Ascending aorta (tissue), 2 donors: ENCODE results near the gene MEGF10. TPM values are rescaled to one million over a fixed set of nuclear protein-coding genes. Genes with fewer than 3 reads are reported as not detected.

Source experiments
- DNase-seq, 2 donors: peaks; one replicate each; pipeline ENCODE4 v3.0.0-alpha.2; 2019; ENCODE audit warnings: low spot score in 2 of 2
- H3K27ac ChIP-seq, 2 donors: fragments of 200-600 bp; sonication (generic); one replicate each; pipeline ENCODE4 v1.5.1; 2016 to 2017; ENCODE audit warnings: mild to moderate bottlenecking in 1 of 2
- H3K27me3 ChIP-seq: fragments of 200-600 bp; sonication (generic); one replicate; pipeline ENCODE4 v1.5.1; 2017
- H3K36me3 ChIP-seq, 2 donors: fragments of 200-600 bp; sonication (generic); one replicate each; pipeline ENCODE4 v1.5.1; 2016
- H3K4me1 ChIP-seq, 2 donors: fragments of 200-600 bp; sonication (generic); one replicate each; pipeline ENCODE4 v1.5.1; 2016 to 2017; ENCODE audit warnings: mild to moderate bottlenecking in 1 of 2
- H3K4me3 ChIP-seq, 2 donors: fragments of 200-600 bp; sonication (generic); one replicate each; pipeline ENCODE4 v1.5.1; 2016 to 2017; ENCODE audit warnings: mild to moderate bottlenecking in 1 of 2
- H3K9me3 ChIP-seq, 2 donors: fragments of 200-600 bp; sonication (generic); one replicate each; pipeline ENCODE4 v1.5.1; 2016
- CTCF ChIP-seq, 3 experiments: fragments of 200-600 bp in 2 of 3; fragments of 450-650 bp in 1 of 3; sonication (generic) in 2 of 3; IDR thresholded peaks; one replicate each; pipeline ENCODE4 v1.5.1; 2016 to 2019; ENCODE audit warnings: antibody characterized with exemption in 3 of 3, mild to moderate bottlenecking in 1 of 3, moderate library complexity in 1 of 3
- intact Hi-C: fragments of 100-400 bp; cut with DNase I; formaldehyde crosslinking; loops from one replicate; pipeline ENCODE4 v1.15.1; 2023
- total RNA-seq: library from RNA; depleted of rRNA; stranded (reverse); fragments of >200 nt; gene quantifications from one replicate; pipeline ENCODE4 v1.1.0, GENCODE V29; 2016

The MEGF10 gene
- total RNA-seq, 1 donor from 2014 or later: 0.11 TPM

DNA sequence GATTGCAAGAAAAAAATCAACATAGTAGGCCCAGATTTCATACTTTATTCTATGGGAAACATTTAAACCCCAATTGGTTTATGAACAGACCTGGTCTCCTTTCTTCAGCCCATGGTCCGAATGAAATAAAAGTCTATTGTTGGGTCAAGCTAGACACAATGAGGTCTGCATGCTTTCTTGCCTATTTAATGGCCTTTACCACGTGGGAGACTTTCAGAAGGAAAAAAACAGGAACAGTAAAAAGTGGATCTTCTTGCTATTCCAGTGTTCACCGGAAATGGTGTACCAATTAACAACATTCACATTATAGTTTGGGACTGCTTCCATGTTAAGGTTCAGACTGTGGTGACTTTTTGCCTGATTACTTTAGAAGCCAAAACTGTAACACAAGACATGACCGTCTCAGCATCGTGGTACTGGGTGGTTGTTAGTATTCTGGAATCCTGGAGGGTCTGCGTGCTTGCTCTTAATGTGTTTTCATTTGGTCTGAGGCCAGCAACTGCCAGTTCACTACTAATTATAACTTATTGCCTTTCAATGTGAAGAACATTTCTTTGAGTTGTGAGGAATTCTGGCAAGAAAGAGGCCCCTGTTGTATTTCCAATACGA lies 141.5 kb downstream of the MEGF10 start:
- no peaks in the 10 kb centered on the region for H3K9me3 ChIP-seq
- no peak overlapping the region for H3K4me3 ChIP-seq
- H3K27ac ChIP-seq: no peak overlapping the region
- no peaks in the 10 kb centered on the region for H3K27me3 ChIP-seq
- H3K4me1 ChIP-seq: no peaks in the 10 kb centered on the region
- DNase-seq: no peak
- TF ChIP-seq CTCF (IDR thresholded peaks at IDR 0.05): no peak
- intact Hi-C loops: no loop called here
- no peaks in the 10 kb centered on the region for H3K36me3 ChIP-seq

GRCh38 chr5:127433526-127433925 lies 142.9 kb downstream of the MEGF10 start:
- no peak overlapping the region for H3K27ac ChIP-seq
- no peak overlapping the region for H3K4me3 ChIP-seq
- H3K27me3 ChIP-seq: no peaks in the 10 kb centered on the region
- intact Hi-C loops: no loop called here
- H3K36me3 ChIP-seq: no peaks in the 10 kb centered on the region
- no peak for DNase-seq
- TF ChIP-seq CTCF (IDR thresholded peaks at IDR 0.05): no peak
- H3K4me1 ChIP-seq: no peaks in the 10 kb centered on the region
- no peaks in the 10 kb centered on the region for H3K9me3 ChIP-seq

DNA sequence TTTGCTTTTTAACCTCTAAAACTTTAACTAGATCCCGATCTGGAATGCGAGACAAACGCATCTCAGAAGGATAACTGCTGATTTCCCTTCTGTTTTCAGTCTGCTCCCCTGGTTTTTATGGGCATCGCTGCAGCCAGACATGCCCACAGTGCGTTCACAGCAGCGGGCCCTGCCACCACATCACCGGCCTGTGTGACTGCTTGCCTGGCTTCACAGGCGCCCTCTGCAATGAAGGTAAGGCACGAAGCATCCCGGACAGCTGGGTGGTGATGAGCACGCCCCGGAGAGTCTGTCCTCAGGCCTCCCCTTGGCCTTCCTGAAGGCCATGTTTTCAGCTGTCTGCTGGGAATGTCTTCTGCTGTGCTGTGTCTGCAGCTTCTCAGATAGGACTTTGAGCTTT lies 144.0 kb downstream of the MEGF10 start:
- H3K36me3 ChIP-seq: no peaks in the 10 kb centered on the region
- no peak for TF ChIP-seq CTCF (IDR thresholded peaks at IDR 0.05)
- H3K27me3 ChIP-seq: no peaks in the 10 kb centered on the region
- H3K9me3 ChIP-seq: no peaks in the 10 kb centered on the region
- no peaks in the 10 kb centered on the region for H3K4me1 ChIP-seq
- intact Hi-C loops: no loop called here
- H3K27ac ChIP-seq: no peak overlapping the region
- DNase-seq: no peak
- H3K4me3 ChIP-seq: no peak overlapping the region

- no peaks in the 10 kb centered on the region for H3K4me1 ChIP-seq
- intact Hi-C loops: no loop called here
- H3K27me3 ChIP-seq: no peaks in the 10 kb centered on the region
- H3K36me3 ChIP-seq: no peaks in the 10 kb centered on the region
- no peak overlapping the region for H3K27ac ChIP-seq
- no peak overlapping the region for H3K4me3 ChIP-seq
- TF ChIP-seq CTCF (IDR thresholded peaks at IDR 0.05): no peak
- no peak for DNase-seq
- H3K9me3 ChIP-seq: no peaks in the 10 kb centered on the region
Measured at GRCh38 chr5:127435821-127436220, 145.2 kb downstream of the MEGF10 start.

- Histone ChIP-seq H3K27ac (no peak overlapping the region), H3K4me3 (no peak overlapping the region), H3K4me1 (no peaks in the 10 kb centered on the region), H3K27me3 (no peaks in the 10 kb centered on the region), H3K36me3 (no peaks in the 10 kb centered on the region), H3K9me3 (no peaks in the 10 kb centered on the region)
- intact Hi-C loops: loop anchor here (2.0 to 5.0 kb wide), 2 partner anchors 149 to 602 kb away; partner anchors contain the start of gene MEGF10
- TF ChIP-seq CTCF (IDR thresholded peaks at IDR 0.05): no peak
- no peak for DNase-seq
Measured at GRCh38 chr5:127439644-127440043, 149.0 kb downstream of the MEGF10 start.

DNA sequence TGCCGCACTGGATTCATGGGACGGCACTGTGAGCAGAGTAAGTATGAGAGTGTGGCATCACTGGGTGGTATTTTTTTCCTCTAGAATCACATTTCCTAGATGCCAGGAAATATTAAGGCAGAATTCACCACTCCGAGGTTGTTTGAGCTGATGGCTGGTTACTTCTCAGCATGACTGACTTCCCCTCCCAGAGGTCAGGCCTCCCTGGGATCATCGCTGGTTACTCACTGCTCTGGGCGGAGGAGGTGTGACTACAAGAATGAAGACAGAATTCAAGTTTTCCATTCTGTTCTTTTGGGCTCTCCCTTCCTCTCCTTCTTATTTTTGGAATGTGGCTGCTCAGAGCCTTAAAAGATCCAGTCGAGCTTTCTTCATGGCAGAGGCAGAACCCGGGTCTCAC lies 150.2 kb downstream of the MEGF10 start:
- no peak for DNase-seq
- H3K4me1 ChIP-seq: no peaks in the 10 kb centered on the region
- intact Hi-C loops: loop anchor here (2.0 to 5.0 kb wide), 2 partner anchors 150 to 604 kb away; partner anchors contain the start of gene MEGF10
- H3K36me3 ChIP-seq: no peaks in the 10 kb centered on the region
- no peak overlapping the region for H3K27ac ChIP-seq
- TF ChIP-seq CTCF (IDR thresholded peaks at IDR 0.05): no peak
- H3K27me3 ChIP-seq: no peaks in the 10 kb centered on the region
- no peaks in the 10 kb centered on the region for H3K9me3 ChIP-seq
- H3K4me3 ChIP-seq: no peak overlapping the region
